CD14-positive monocyte (primary cell): ENCODE data around the gene PHKA2. TPM values are rescaled to one million over a fixed set of nuclear protein-coding genes. Genes with fewer than 3 reads are reported as not detected.

Experiments
- DNase-seq, 3 donors: peaks; one replicate each; pipeline ENCODE4 v3.0.0-alpha.2; 2011 to 2022
- H2AFZ ChIP-seq: 2 replicates; pipeline ENCODE4 v1.6.0; 2012; ENCODE audit warnings: mild to moderate bottlenecking, low read depth, low read length, inconsistent platforms; ENCODE audit not compliant: insufficient read depth, poor library complexity, severe bottlenecking
- H3K27ac ChIP-seq, 2 donors: 1 replicate in 1 of 2; 2 replicates in 1 of 2; pipeline ENCODE4 v1.5.1; 2012 to 2013; ENCODE audit warnings: low read length in 2 of 2, control low read depth in 1 of 2, inconsistent platforms in 1 of 2, low read depth in 1 of 2, mild to moderate bottlenecking in 1 of 2
- H3K27me3 ChIP-seq, 2 donors: one replicate each; pipeline versions ENCODE4 v1.6.0 to v1.6.1; 2011 to 2013; ENCODE audit warnings: low read length in 2 of 2; ENCODE audit not compliant: control insufficient read depth in 2 of 2, insufficient read depth in 2 of 2
- H3K36me3 ChIP-seq, 2 donors: replicated peaks in 1 of 2; 1 replicate in 1 of 2; 2 replicates in 1 of 2; pipeline versions ENCODE4 v1.5.1 to v1.6.1; 2012 to 2013; ENCODE audit warnings: low read length in 2 of 2, control low read depth in 1 of 2, inconsistent platforms in 1 of 2, mild to moderate bottlenecking in 1 of 2; ENCODE audit not compliant: insufficient read depth in 2 of 2, control insufficient read depth in 1 of 2
- H3K4me1 ChIP-seq, 2 donors: 1 replicate in 1 of 2; 2 replicates in 1 of 2; pipeline versions ENCODE4 v1.5.1 to v1.6.1; 2012 to 2013; ENCODE audit warnings: low read length in 2 of 2, control low read depth in 1 of 2, inconsistent platforms in 1 of 2, mild to moderate bottlenecking in 1 of 2, moderate library complexity in 1 of 2; ENCODE audit not compliant: insufficient read depth in 2 of 2, control insufficient read depth in 1 of 2
- H3K4me2 ChIP-seq: replicated peaks from 2 replicates; pipeline ENCODE3; 2012; ENCODE audit warnings: low read length, moderate library complexity, mild to moderate bottlenecking; ENCODE audit not compliant: poor library complexity, severe bottlenecking; ENCODE audit errors: extremely low read depth
- H3K4me3 ChIP-seq, 3 experiments: fragments of 200-600 bp in 1 of 3; sonication (generic) in 1 of 3; replicated peaks in 1 of 3; 1 replicate in 2 of 3; 2 replicates in 1 of 3; pipeline ENCODE4 v1.5.1; 2011 to 2013; ENCODE audit warnings: low read length in 3 of 3, mild to moderate bottlenecking in 3 of 3, control low read depth in 2 of 3, low read depth in 2 of 3, inconsistent platforms in 1 of 3, moderate library complexity in 1 of 3
- H3K79me2 ChIP-seq: 2 replicates; pipeline ENCODE4 v1.6.0; 2012; ENCODE audit warnings: mild to moderate bottlenecking, control low read depth, inconsistent platforms, low read length, moderate library complexity; ENCODE audit not compliant: insufficient read depth
- H3K9ac ChIP-seq: 2 replicates; pipeline ENCODE4 v1.6.0; 2017; ENCODE audit warnings: low read length, mild to moderate bottlenecking; ENCODE audit not compliant: insufficient read depth, poor library complexity, severe bottlenecking
- H3K9me3 ChIP-seq, 2 donors: replicated peaks in 1 of 2; 1 replicate in 1 of 2; 2 replicates in 1 of 2; pipeline versions ENCODE4 v1.5.1 to v1.6.1; 2012 to 2013; ENCODE audit warnings: low read length in 2 of 2, control low read depth in 1 of 2; ENCODE audit not compliant: control insufficient read depth in 1 of 2, insufficient read depth in 1 of 2
- H4K20me1 ChIP-seq: 2 replicates; pipeline ENCODE4 v1.6.0; 2012; ENCODE audit warnings: mild to moderate bottlenecking, low read length, control low read depth, moderate library complexity; ENCODE audit not compliant: insufficient read depth
- H3K27ac Mint-ChIP-seq, 7 donors: one replicate each; pipeline ENCODE4 v1.8.0; 2020; ENCODE audit warnings: mild to moderate bottlenecking in 7 of 7, mixed read lengths in 7 of 7, moderate library complexity in 6 of 7, inconsistent platforms in 2 of 7
- H3K27me3 Mint-ChIP-seq, 3 donors: one replicate each; pipeline ENCODE4 v1.8.0; 2021 to 2022; ENCODE audit warnings: low read depth in 3 of 3, mild to moderate bottlenecking in 3 of 3, mixed read lengths in 3 of 3, moderate library complexity in 3 of 3, inconsistent platforms in 1 of 3
- H3K36me3 Mint-ChIP-seq, 2 donors: one replicate each; pipeline ENCODE4 v1.8.0; 2020; ENCODE audit warnings: mixed read lengths in 2 of 2, inconsistent platforms in 1 of 2, mild to moderate bottlenecking in 1 of 2
- H3K4me1 Mint-ChIP-seq: one replicate; pipeline ENCODE4 v1.8.0; 2020; ENCODE audit warnings: mild to moderate bottlenecking, mixed read lengths
- H3K4me3 Mint-ChIP-seq, 2 donors: one replicate each; pipeline ENCODE4 v1.8.0; 2020; ENCODE audit warnings: mild to moderate bottlenecking in 2 of 2, mixed read lengths in 2 of 2, moderate library complexity in 1 of 2
- H3K9me3 Mint-ChIP-seq, 7 donors: one replicate each; pipeline ENCODE4 v1.8.0; 2020 to 2022; ENCODE audit warnings: mixed read lengths in 7 of 7, mild to moderate bottlenecking in 6 of 7, moderate library complexity in 6 of 7, inconsistent platforms in 2 of 7
- WGBS: methylation state at CpG from one replicate; pipeline ENCODE4 v1.1.5; 2013; ENCODE audit warnings: missing lambda C conversion rate; ENCODE audit not compliant: insufficient coverage; 5-methylcytosine and 5-hydroxymethylcytosine counted together
- intact Hi-C, 2 donors: fragments of 100-400 bp; cut with micrococcal nuclease; formaldehyde crosslinking; loops; one replicate each; pipeline versions ENCODE4 v1.15.0 to v1.15.1; 2023
- polyA plus RNA-seq, 3 donors: library from polyadenylated mRNA; depleted of rRNA in 1 of 3; unstranded in 2 of 3; stranded (reverse) in 1 of 3; fragments of 300-500 nt in 2 of 3; fragments of >200 nt in 1 of 3; fragmentation: Illumina TruSeq in 2 of 3; gene quantifications; 1 replicate in 2 of 3; 2 replicates in 1 of 3; pipeline ENCODE4 v1.2.3, GENCODE V29; 2012 to 2021
- TF ChIP-seq, protein P1 (sequence below): fragments of 200-600 bp; IDR thresholded peaks from one replicate; pipeline ENCODE4 v1.8.0; 2022; ENCODE audit warnings: antibody characterized with exemption, mild to moderate bottlenecking

PHKA2 gene
- polyA plus RNA-seq, 3 donors, result 8.7 to 63.3 (median 9.1) TPM

DNA sequence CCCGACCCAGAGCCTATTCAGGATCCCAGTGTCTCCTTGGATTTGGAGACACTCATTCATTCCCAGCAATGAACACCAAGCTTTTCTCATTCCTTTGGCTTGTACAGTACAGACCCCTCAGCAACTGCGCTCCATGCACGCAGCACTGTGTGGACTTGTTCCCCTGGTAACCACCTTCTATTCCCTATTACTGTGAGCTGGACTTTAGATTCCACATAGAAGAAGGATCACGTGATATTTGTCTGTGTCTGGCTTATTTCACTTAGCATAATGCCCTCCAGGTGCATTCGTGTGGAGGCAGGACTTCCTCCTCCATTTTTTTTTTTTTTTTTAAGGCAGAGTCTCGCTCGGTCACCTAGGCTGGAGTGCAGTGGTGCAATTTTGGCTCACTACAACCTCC, 106.4 kb downstream of the PHKA2 start:
- Histone ChIP-seq H2AFZ (no peak overlapping the region), H3K9ac (no peak overlapping the region), H3K27me3 (no peaks in the 10 kb centered on the region), H3K27ac (no peak overlapping the region), H4K20me1 (no peaks in the 10 kb centered on the region), H3K4me2 (no peak overlapping the region), H3K36me3 (no peaks in the 10 kb centered on the region), H3K4me1 (no peaks in the 10 kb centered on the region), H3K4me3 (no peak overlapping the region), H3K9me3 (no peaks in the 10 kb centered on the region), H3K79me2 (no peaks in the 10 kb centered on the region)
- Mint-ChIP-seq H3K27me3 (peaks cover 0 to 18% (median 5%) of the 10 kb centered on the region in 3 donors), H3K27ac (no peak overlapping the region), H3K4me3 (no peak overlapping the region), H3K9me3 (peaks cover 0 to 4% (median 0%) of the 10 kb centered on the region in 7 donors), H3K36me3 (no peaks in the 10 kb centered on the region), H3K4me1 (no peaks in the 10 kb centered on the region)
- TF ChIP-seq, protein P1, sequence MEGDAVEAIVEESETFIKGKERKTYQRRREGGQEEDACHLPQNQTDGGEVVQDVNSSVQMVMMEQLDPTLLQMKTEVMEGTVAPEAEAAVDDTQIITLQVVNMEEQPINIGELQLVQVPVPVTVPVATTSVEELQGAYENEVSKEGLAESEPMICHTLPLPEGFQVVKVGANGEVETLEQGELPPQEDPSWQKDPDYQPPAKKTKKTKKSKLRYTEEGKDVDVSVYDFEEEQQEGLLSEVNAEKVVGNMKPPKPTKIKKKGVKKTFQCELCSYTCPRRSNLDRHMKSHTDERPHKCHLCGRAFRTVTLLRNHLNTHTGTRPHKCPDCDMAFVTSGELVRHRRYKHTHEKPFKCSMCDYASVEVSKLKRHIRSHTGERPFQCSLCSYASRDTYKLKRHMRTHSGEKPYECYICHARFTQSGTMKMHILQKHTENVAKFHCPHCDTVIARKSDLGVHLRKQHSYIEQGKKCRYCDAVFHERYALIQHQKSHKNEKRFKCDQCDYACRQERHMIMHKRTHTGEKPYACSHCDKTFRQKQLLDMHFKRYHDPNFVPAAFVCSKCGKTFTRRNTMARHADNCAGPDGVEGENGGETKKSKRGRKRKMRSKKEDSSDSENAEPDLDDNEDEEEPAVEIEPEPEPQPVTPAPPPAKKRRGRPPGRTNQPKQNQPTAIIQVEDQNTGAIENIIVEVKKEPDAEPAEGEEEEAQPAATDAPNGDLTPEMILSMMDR, result no peak
- intact Hi-C loops, result no loop called here
- WGBS, result 100% methylated on average over 2 of the region's 7 CpGs
- no peak for DNase-seq

DNA sequence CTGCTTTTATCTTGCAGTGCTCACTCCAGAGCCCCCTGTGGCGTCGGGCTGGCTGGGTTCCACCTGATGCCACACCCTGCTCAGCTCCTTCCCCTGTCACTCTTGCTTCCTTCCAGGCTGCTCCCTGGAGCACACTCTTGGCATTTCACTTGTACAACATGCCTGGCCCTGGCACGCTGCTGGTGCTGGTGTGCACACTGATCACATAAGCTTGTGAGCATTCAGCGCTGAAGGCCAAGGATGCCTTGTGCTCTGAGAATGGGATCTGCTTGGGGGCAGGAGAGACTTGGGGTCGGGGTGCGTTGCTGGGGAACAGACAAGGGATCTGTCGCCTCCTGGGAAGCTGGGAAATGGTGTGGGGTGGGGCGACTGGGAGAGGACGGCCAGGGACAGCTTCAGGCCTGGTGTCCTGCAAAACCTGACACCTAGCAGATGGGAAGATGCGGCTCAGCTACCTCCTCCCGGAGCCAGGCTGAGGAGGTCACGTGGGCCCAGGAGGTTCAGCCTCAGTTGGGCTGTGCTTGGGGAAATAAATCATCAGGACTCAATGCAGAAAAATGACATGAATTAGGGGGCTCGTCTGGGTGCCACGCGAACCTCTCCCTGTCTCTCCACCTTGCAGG, 108.5 kb downstream of the PHKA2 start:
- no peaks in the 10 kb centered on the region for H4K20me1 ChIP-seq
- Mint-ChIP-seq H3K36me3 (no peaks in the 10 kb centered on the region), H3K4me1 (no peaks in the 10 kb centered on the region), H3K4me3 (no peak overlapping the region), H3K9me3 (peaks cover 0 to 4% (median 0%) of the 10 kb centered on the region in 7 donors), H3K27ac (no peak overlapping the region), H3K27me3 (peaks cover 0 to 13% (median 4%) of the 10 kb centered on the region in 3 donors)
- intact Hi-C loops, result no loop called here
- H3K9me3 ChIP-seq, result no peaks in the 10 kb centered on the region
- no peaks in the 10 kb centered on the region for H3K36me3 ChIP-seq
- 92% methylated on average over 4 of the region's 15 CpGs for WGBS
- TF ChIP-seq, protein P1, result no peak
- H3K79me2 ChIP-seq, result no peaks in the 10 kb centered on the region
- no peaks in the 10 kb centered on the region for H3K27me3 ChIP-seq
- H3K4me2 ChIP-seq, result no peak overlapping the region
- H2AFZ ChIP-seq, result no peak overlapping the region
- H3K4me3 ChIP-seq, result no peak overlapping the region
- DNase-seq, result no peak
- H3K27ac ChIP-seq, result no peak overlapping the region
- H3K9ac ChIP-seq, result no peak overlapping the region
- H3K4me1 ChIP-seq, result no peaks in the 10 kb centered on the region
